ENCODE measurements around the gene LILRB2.

LILRB2 gene

DNA sequence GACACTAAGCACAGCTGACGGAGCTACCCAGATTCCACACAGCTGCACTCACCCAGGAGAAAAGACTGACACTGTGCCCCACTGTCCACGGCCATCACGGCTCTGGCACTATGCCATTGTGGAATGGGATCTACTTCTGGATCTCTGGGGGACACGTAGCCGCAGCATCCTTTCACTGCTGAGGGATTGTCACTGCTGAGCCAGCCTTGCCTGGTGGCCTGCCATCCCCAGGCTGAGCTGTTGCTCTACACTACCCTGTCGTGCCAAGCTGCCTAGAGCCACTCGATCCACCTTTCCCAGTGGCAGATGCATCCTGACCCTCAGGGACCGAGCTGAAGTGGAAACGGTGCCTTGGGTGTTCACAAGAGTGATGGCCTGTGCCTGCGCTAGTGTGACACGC, 18.8 kb downstream of the LILRB2 start:
- H3K27ac ChIP-seq, result no peak overlapping the region
- TF ChIP-seq, protein P1, sequence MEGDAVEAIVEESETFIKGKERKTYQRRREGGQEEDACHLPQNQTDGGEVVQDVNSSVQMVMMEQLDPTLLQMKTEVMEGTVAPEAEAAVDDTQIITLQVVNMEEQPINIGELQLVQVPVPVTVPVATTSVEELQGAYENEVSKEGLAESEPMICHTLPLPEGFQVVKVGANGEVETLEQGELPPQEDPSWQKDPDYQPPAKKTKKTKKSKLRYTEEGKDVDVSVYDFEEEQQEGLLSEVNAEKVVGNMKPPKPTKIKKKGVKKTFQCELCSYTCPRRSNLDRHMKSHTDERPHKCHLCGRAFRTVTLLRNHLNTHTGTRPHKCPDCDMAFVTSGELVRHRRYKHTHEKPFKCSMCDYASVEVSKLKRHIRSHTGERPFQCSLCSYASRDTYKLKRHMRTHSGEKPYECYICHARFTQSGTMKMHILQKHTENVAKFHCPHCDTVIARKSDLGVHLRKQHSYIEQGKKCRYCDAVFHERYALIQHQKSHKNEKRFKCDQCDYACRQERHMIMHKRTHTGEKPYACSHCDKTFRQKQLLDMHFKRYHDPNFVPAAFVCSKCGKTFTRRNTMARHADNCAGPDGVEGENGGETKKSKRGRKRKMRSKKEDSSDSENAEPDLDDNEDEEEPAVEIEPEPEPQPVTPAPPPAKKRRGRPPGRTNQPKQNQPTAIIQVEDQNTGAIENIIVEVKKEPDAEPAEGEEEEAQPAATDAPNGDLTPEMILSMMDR (IDR thresholded peaks at IDR 0.05), result no peak
- peak; percentile 45 for DNase-seq (ENCODE audit: low spot score)
- H3K4me3 ChIP-seq, result no peak overlapping the region

DNA sequence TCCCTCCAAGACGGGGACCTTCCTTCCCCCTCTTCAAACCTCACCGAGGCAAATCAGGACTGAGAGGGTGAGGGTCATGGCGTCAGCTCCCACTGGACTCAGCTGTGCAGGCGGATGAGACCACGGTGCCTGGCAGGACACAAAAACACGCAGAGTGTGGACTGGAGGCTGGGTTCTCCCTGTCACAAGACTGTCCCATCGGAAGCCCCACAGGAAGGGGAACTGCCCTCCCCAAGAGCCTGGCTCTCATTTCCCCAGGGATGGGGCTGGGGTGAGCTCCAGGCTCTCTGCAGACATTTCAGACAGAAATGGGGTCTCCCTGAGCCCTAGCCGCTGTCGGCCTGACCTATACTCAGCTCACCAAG, 23.8 kb downstream of the LILRB2 start, which contains the start of gene LILRB5:
Gene LILRB5 (minus strand): TSS at position 158 of the 365 bp plus-strand sequence. CDS start 80 bp downstream, at position 78.
- peak; percentile 67 for DNase-seq (ENCODE audit: low spot score)
- Histone ChIP-seq H3K4me3 (peak within 1 kb of the TSS; percentile 53), H3K27ac (peak within 1 kb of the TSS in 1 of 2 donors; percentile 67)
- TF ChIP-seq, protein P1 (IDR thresholded peaks at IDR 0.05), result no peak

DNA sequence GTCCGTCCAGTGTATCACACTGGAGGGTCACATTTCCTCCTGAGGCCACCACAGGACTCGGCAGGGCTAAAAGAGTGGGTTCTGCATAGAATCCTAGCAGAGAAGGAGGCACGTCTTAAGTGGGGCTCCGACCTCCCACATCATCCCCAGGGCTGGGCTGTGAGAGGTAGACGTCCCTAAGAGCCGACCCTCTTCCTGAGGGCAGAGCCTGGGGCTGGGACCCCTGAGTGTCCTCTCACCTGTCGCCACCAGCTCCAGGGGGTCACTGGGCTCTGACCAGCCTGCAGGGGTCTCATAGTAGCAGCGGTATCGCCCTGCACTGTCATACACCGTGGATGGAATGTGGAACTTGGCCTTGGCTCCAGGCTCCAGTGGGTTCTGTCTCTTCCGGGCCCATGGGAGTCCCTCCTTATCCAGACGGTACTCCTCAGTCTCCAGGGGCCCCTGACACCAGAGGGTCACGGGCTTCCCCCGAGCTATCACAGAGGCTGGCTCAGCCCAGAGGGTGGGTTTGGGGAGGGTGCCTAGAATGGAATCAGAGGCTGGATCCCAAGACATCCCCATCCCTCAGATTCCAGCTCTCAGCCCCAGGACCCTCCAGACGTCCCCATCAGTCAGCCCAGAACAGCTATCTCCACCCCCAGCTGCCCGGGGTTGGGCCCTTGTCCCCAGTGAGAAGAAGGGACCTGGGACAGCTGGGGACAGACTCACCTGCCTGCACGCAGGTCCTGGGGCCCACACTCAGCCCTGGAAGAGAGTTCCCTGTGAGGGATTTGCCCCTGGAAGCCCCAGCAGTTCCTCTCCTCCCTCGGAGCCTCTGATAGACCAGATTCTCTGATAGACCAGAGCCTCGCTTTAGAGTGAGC, 24.4 kb downstream of the LILRB2 start:
- peak overlapping the region in 1 of 2 donors; percentile 67 for H3K27ac ChIP-seq
- TF ChIP-seq, protein P1 (IDR thresholded peaks at IDR 0.05), result no peak
- peak overlapping the region; percentile 53 for H3K4me3 ChIP-seq
- peak; percentile 55 for DNase-seq (ENCODE audit: low spot score)

DNA sequence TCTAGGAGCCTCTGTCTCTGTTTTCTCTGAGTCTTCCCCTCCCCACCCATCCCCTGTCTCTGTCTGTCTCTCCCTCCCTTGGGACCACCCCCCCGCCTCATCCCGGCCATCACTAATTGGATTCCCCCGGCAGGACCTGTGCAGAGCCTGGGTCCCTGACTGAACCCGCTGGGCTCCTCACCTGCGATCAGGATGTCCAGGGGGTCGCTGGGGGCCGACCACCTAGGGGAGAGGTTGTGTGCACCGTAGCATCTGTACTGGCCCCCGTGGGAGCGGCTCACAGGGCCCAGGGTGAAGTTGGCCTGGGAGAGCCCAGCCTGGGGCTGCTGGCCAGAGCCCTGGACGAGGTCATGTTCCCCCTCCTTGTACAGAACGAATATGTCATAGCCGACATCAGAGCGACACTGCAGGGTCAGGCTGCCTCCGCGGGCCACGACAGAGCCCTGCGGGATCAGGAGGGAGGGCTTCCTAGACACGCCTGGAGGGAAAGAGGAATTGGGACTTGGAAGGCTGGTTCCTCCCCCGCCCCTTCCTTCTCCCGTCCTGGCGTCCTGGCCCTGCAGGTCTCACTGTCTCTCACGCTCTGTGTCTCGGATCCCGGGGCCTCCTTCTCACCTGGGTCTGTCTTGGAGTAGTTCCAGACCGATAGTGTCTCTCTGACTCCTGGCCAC, 25.7 kb downstream of the LILRB2 start:
- Histone ChIP-seq H3K4me3 (peak overlapping the region; percentile 53), H3K27ac (no peak overlapping the region)
- DNase-seq (ENCODE audit: low spot score), result peak; percentile 58
- TF ChIP-seq, protein P1 (IDR thresholded peaks at IDR 0.05), result no peak

DNA sequence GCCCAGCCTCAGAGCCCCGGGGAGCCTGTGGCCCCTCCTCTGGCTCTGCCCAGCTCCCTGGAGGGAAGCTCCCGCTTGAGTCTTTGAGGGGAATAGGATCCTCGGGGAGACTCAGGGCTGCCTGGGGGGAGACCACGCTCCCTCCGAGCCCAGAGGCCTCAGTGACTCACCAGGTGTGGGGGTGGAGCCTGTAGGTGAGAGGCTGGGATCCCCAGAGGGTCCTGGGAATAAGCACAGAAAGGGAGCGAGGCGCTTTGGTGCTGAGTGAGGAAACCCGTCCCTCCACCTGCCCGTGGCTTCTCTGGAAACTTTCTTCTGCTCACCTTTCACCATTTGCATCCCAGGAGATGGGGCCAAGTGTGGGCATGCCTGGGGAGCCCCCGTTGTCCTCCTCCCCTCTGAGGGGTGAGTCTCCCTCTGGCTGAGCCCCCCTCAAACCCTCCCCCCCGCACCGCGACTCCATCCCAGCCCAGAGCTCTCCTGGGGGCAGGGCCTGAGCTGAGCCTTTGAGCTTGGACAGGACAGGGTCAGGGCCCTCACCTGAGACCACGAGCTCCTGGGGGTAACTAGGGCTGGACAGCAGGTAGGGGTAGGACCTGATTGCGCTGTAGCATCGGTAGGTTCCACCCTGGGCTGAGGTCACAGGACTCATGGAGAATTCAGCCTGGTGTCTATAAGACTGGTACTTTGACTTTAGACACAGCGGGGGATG, 26.6 kb downstream of the LILRB2 start:
- Histone ChIP-seq H3K27ac (peak overlapping the region in 1 of 2 donors; percentile 6), H3K4me3 (no peak overlapping the region)
- TF ChIP-seq, protein P1 (IDR thresholded peaks at IDR 0.05), result no peak
- peak; percentile 68 for DNase-seq (ENCODE audit: low spot score)

DNA sequence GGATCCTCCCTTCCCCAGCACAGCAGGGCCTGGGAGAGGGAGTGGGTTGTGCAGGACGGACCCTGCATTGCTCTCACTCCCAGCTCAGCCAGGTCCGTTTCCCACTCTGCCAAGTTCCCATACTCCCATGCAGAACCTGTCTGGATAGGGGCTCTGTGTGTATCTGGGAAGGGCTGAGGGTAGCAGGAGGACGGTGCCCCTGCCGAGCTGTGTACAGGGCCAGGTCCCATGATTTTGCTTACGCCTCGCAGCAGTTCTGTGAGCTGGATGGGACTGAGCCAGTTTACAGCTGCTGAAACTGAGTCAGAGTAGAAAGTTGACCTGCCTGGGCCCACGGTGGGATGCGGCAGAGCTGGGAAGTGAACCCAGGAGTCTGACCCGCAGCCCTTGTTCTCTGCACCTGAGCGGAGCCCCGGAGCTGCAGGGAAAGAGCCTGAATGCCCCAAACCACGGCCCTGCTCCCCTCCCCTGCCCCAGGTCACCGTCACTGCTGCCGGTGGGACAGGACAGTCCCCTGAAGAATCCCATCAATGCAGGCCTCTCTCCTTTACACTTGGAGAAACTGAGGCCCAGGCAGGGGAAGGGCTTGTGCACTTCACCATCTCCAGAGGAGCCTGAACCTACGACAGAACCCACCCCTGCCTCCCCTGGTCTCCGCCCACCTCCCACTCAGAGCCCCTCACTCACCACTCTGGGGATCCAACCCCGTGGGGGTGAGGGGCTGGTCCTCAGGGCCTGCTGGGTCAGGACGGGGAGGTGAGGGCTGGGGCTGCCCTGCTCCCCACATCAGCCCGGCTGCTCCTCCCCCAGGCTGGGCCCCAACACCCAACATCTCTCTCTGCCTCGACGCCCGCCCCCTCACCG, 27.3 kb downstream of the LILRB2 start:
- DNase-seq (ENCODE audit: low spot score), result peak; percentile 52
- Histone ChIP-seq H3K4me3 (no peak overlapping the region), H3K27ac (no peak overlapping the region)
- TF ChIP-seq, protein P1 (IDR thresholded peaks at IDR 0.05), result no peak

Measured in coronary artery (tissue), 2 donors.